Activated B cell treated with CpG ODN at 0.5 μM for 24 hours (primary cell): Measurements from ENCODE around the gene PRDM5. TPM values are rescaled to one million over a fixed set of nuclear protein-coding genes. Genes with fewer than 3 reads are reported as not detected.

Experiments
- ATAC-seq: fragments of 200-7000 bp; cut with Tn5 transposase; one replicate; pipeline ENCODE4 v1.10.0; 2021; ENCODE audit warnings: low read depth, mild to moderate bottlenecking, moderate library complexity
- CTCF ChIA-PET: fragments of 350-600 bp; sonication (Branson Sonifier 250); formaldehyde crosslinking; loops from one replicate; lab custom pipeline; 2021; ENCODE audit warnings: antibody characterized with exemption; lab: Charles Lee
- POLR2A ChIA-PET: fragments of 350-600 bp; sonication (Branson Sonifier 250); formaldehyde crosslinking; loops from one replicate; lab custom pipeline; 2021; ENCODE audit warnings: antibody characterized with exemption; lab: Charles Lee
- DNase-seq: peaks from one replicate; pipeline ENCODE4 v3.0.0; 2022
- H3K27ac Mint-ChIP-seq: one replicate; pipeline ENCODE4 v1.8.0; 2020; ENCODE audit warnings: mixed read lengths
- H3K27me3 Mint-ChIP-seq: one replicate; pipeline ENCODE4 v1.8.0; 2021; ENCODE audit warnings: mixed read lengths
- H3K36me3 Mint-ChIP-seq: one replicate; pipeline ENCODE4 v1.8.0; 2021; ENCODE audit warnings: low read depth, mixed read lengths
- H3K4me1 Mint-ChIP-seq: one replicate; pipeline ENCODE4 v1.8.0; 2021; ENCODE audit warnings: mixed read lengths
- H3K4me3 Mint-ChIP-seq: one replicate; pipeline ENCODE4 v1.8.0; 2020; ENCODE audit warnings: mild to moderate bottlenecking, mixed read lengths
- H3K9me3 Mint-ChIP-seq: one replicate; pipeline ENCODE4 v1.8.0; 2020; ENCODE audit warnings: mixed read lengths
- intact Hi-C: fragments of 100-400 bp; cut with micrococcal nuclease; formaldehyde crosslinking; loops from one replicate; pipeline ENCODE4 v1.15.1; 2024
- total RNA-seq: library from RNA; stranded (reverse); gene quantifications from 2 replicates; pipeline ENCODE4 v1.2.3, GENCODE V29; 2022
- TF ChIP-seq, protein P1 (sequence below): fragments of 200-600 bp; IDR thresholded peaks from one replicate; pipeline ENCODE4 v1.8.0; 2022; ENCODE audit warnings: antibody characterized with exemption, mild to moderate bottlenecking

Gene PRDM5
- total RNA-seq, 1 donor from 2014 or later = not detected

DNA sequence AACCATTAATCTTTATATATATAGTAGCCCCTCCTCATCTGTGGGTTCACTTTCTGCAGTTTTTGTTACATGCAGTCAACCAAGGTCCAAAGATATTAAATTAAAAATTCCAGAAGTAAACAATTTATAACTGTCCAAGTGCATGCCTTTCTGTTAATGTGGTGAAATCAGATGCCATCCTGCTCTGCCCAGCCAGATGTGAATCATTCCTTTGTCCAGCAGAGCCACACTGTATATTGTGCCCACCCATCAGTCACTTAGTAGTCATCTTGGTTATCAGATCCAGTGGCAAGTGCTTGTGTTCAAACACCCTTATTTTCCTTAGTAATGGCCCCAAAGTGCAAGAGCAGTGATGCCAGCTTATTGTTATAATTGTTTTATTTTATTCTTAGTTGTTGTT lies 17.2 kb upstream of the PRDM5 start:
- intact Hi-C loops = no loop called here
- CTCF ChIA-PET = no interaction called here
- no peak for DNase-seq
- no peaks in the 10 kb centered on the region for H3K27me3 Mint-ChIP-seq
- no peak for ATAC-seq
- POLR2A ChIA-PET = no interaction called here
- peaks cover 3% of the 10 kb centered on the region for H3K9me3 Mint-ChIP-seq
- no peak overlapping the region for H3K27ac Mint-ChIP-seq
- H3K4me1 Mint-ChIP-seq = no peaks in the 10 kb centered on the region
- TF ChIP-seq, protein P1, sequence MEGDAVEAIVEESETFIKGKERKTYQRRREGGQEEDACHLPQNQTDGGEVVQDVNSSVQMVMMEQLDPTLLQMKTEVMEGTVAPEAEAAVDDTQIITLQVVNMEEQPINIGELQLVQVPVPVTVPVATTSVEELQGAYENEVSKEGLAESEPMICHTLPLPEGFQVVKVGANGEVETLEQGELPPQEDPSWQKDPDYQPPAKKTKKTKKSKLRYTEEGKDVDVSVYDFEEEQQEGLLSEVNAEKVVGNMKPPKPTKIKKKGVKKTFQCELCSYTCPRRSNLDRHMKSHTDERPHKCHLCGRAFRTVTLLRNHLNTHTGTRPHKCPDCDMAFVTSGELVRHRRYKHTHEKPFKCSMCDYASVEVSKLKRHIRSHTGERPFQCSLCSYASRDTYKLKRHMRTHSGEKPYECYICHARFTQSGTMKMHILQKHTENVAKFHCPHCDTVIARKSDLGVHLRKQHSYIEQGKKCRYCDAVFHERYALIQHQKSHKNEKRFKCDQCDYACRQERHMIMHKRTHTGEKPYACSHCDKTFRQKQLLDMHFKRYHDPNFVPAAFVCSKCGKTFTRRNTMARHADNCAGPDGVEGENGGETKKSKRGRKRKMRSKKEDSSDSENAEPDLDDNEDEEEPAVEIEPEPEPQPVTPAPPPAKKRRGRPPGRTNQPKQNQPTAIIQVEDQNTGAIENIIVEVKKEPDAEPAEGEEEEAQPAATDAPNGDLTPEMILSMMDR = no peak
- H3K36me3 Mint-ChIP-seq = no peaks in the 10 kb centered on the region
- H3K4me3 Mint-ChIP-seq = no peak overlapping the region

DNA sequence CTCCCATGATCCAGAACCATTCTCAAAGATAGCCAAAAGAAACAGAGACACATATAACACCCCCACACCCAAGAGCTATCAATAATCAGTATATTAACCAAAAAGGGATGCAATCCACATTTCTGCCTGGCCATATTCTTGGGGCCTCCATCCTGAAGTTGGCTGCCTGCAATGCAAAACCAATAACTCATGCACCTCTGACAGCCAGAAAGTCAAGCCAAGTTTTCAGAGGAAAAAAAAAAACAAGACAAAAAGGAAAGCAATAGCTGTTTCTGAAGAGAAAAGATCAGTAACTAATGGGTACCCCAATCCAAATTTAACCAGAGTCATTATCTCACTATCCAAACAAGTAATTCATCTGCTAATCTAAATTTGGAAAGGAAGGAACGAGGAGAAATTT lies 7.3 kb upstream of the PRDM5 start:
- CTCF ChIA-PET = no interaction called here
- Mint-ChIP-seq H3K4me3 (no peak overlapping the region), H3K27ac (no peak overlapping the region), H3K36me3 (no peaks in the 10 kb centered on the region), H3K4me1 (no peaks in the 10 kb centered on the region), H3K27me3 (peaks cover 3% of the 10 kb centered on the region), H3K9me3 (no peaks in the 10 kb centered on the region)
- DNase-seq = no peak
- POLR2A ChIA-PET = no interaction called here
- intact Hi-C loops = no loop called here
- no peak for ATAC-seq
- TF ChIP-seq, protein P1 = no peak

DNA sequence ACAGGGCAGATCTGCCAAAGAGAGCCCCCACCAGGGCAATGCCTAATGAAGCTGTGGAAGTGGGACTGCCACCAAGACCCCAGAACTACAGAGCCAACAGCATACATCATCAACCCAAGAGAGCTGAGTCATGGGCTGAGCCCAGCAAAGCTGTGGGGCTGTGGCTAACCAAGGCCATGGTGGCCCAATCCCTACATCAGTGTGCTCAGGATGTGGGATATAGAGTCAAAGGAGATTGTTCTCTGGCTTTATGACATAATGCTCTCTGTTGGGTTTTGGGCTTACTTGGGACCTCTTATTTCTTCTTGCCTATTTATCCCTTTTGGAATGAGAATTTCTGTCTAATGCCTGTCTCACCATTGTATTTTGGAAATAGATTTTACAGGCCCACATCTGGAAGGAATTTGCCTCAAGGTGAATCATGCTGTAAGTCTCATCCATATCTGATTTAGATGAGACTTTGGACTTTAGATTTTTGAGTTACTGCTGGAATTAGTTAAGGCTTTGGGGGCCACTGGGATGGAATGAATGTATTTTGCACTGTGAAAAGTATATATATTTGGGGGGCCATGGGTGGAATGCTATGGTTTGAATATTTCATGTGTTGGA lies 5.4 kb upstream of the PRDM5 start:
- H3K9me3 Mint-ChIP-seq = no peaks in the 10 kb centered on the region
- H3K27me3 Mint-ChIP-seq = peaks cover 19% of the 10 kb centered on the region
- ChIA-PET POLR2A (no interaction called here), CTCF (no interaction called here)
- no peak overlapping the region for H3K4me3 Mint-ChIP-seq
- intact Hi-C loops = no loop called here
- no peak overlapping the region for H3K27ac Mint-ChIP-seq
- no peaks in the 10 kb centered on the region for H3K36me3 Mint-ChIP-seq
- no peak for ATAC-seq
- TF ChIP-seq, protein P1 = no peak
- DNase-seq = no peak
- H3K4me1 Mint-ChIP-seq = peaks cover 1% of the 10 kb centered on the region

DNA sequence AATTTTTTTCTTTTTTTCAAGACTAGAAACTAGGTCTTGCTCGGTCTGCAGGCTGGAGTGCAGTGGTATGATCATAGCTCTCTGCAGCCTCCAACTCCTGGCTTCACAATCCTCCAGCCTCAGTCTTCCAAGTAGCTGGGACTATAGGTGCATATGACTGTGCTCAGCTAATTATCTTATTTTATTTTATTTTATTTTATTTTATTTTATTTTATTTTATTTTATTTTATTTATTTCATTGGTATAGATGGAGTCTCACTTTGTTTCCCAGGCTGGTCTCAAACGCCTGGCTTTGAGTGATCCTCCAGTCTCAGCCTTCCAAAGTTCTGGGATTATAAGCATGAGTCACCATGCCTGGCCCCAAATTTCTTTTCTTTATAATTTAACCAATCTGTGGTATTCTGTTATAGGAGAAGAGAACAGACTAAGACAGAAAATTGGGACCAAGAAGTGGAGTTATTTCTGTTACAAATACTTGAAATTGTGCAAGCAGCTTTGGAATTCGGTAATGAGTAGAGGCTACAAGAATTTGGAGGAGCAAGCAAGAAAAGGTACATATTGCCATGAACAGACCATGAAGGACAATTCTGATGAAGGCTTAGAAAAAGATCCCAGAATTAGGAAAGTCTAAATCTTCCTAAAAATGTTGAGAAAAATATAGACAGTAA lies 4.0 kb upstream of the PRDM5 start:
- peaks cover 25% of the 10 kb centered on the region for H3K27me3 Mint-ChIP-seq
- no peaks in the 10 kb centered on the region for H3K9me3 Mint-ChIP-seq
- peaks cover 7% of the 10 kb centered on the region for H3K4me1 Mint-ChIP-seq
- DNase-seq (no peak), ATAC-seq (no peak)
- intact Hi-C loops = no loop called here
- ChIA-PET CTCF (no interaction called here), POLR2A (no interaction called here)
- TF ChIP-seq, protein P1 = no peak
- H3K27ac Mint-ChIP-seq = no peak overlapping the region
- H3K4me3 Mint-ChIP-seq = no peak overlapping the region
- no peaks in the 10 kb centered on the region for H3K36me3 Mint-ChIP-seq

DNA sequence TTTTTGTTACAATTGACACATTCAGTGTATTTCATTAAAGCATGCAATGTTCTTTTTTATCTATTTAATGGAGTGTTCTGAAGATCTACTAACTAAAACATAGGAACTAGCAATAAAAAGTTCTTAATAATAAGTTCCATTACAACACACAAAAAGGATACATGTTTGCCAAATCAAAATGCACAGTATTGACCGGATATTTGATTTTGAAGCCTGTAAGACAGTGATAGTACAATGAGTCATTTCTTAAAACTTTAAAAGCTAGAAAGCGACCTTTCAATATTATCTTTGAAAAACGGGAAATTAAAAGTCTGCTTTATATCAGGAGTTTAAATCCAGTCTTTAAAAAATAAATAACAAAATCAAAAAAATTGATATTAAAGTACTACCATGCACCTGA lies 2.4 kb upstream of the PRDM5 start:
- no peak for DNase-seq
- no peak overlapping the region for H3K27ac Mint-ChIP-seq
- H3K36me3 Mint-ChIP-seq = no peaks in the 10 kb centered on the region
- no peaks in the 10 kb centered on the region for H3K9me3 Mint-ChIP-seq
- no peak for ATAC-seq
- peaks cover 28% of the 10 kb centered on the region for H3K27me3 Mint-ChIP-seq
- H3K4me3 Mint-ChIP-seq = no peak overlapping the region
- TF ChIP-seq, protein P1 = no peak
- H3K4me1 Mint-ChIP-seq = peaks cover 8% of the 10 kb centered on the region
- ChIA-PET POLR2A (no interaction called here), CTCF (no interaction called here)
- intact Hi-C loops = no loop called here
